A549 (cell line): ENCODE results near the gene HOGA1. TPM values are rescaled to one million over a fixed set of nuclear protein-coding genes. Genes with fewer than 3 reads are reported as not detected.

Experiments
- ATAC-seq, 2 experiments: fragments of 200-7000 bp in 1 of 2; fragments of >200 bp in 1 of 2; cut with Nextera tagmentation in 1 of 2; cut with Tn5 transposase in 1 of 2; 3 replicates each; pipeline versions ENCODE4 v1.8.0 to v1.9.1; 2018 to 2020; ENCODE audit warnings: mild to moderate bottlenecking in 1 of 2, moderate library complexity in 1 of 2
- CTCF ChIA-PET: fragments of 300-600 bp; sonication (Branson Sonifier 250); formaldehyde crosslinking; extraction: SDS; loops from one replicate; lab custom pipeline; 2021; ENCODE audit warnings: antibody characterized with exemption, inconsistent platforms; lab: Yijun Ruan, JAX
- POLR2A ChIA-PET: fragments of 350-600 bp; formaldehyde crosslinking; extraction: SDS; loops from one replicate; lab custom pipeline; 2021; ENCODE audit warnings: antibody characterized with exemption, inconsistent platforms; lab: Yijun Ruan, JAX
- DNase-seq, 2 experiments: peaks; one replicate each; pipeline versions ENCODE4 v3.0.0 to v3.0.0-alpha.2; 2011 to 2016; ENCODE audit warnings: low read depth in 1 of 2, low spot score in 1 of 2
- FAIRE-seq: peaks from 2 replicates; lab custom pipeline; 2011; peaks lifted over from hg19 to GRCh38; lab: Jason Lieb, UNC
- H3K27ac ChIP-seq, 2 experiments: fragments of >200 bp; sonication (Bioruptor Twin); formaldehyde crosslinking; 3 replicates each; pipeline ENCODE4 v1.5.1; 2016 to 2017
- H3K4me1 ChIP-seq: fragments of >200 bp; sonication (Bioruptor Twin); formaldehyde crosslinking; 3 replicates; pipeline ENCODE4 v1.6.1; 2016
- H3K4me2 ChIP-seq: fragments of >200 bp; sonication (Bioruptor Twin); formaldehyde crosslinking; 3 replicates; pipeline ENCODE4 v1.6.1; 2016
- H3K4me3 ChIP-seq: fragments of >200 bp; sonication (Bioruptor Twin); formaldehyde crosslinking; 3 replicates; pipeline ENCODE4 v1.5.1; 2016
- H3K9me3 ChIP-seq: fragments of >200 bp; sonication (Bioruptor Twin); formaldehyde crosslinking; 3 replicates; pipeline ENCODE4 v1.6.1; 2016
- BCL3 ChIP-seq: fragments of >200 bp; sonication (Bioruptor Twin); formaldehyde crosslinking; IDR thresholded peaks from 3 replicates; pipeline ENCODE4 v1.6.1; 2016
- CBX2 ChIP-seq: fragments of 200-600 bp; sonication (generic); IDR thresholded peaks from 2 replicates; pipeline ENCODE4 v1.6.1; 2016; ENCODE audit warnings: low read depth, mild to moderate bottlenecking, borderline replicate concordance
- CEBPB ChIP-seq, 2 experiments: fragments of >200 bp in 1 of 2; sonication (Bioruptor Twin) in 1 of 2; formaldehyde crosslinking in 1 of 2; IDR thresholded peaks; 2 replicates each; pipeline ENCODE4 v1.6.1; 2012 to 2016
- CHD2 ChIP-seq: fragments of 150-350 bp; IDR thresholded peaks from 2 replicates; pipeline ENCODE4 v1.6.1; 2014; ENCODE audit warnings: low read length; ENCODE audit not compliant: partially characterized antibody
- CHD4 ChIP-seq: fragments of 200-600 bp; sonication (generic); IDR thresholded peaks from 2 replicates; pipeline ENCODE4 v1.6.1; 2016; ENCODE audit warnings: antibody characterized with exemption, mild to moderate bottlenecking, borderline replicate concordance
- CTCF ChIP-seq: fragments of >200 bp; sonication (Bioruptor Twin); formaldehyde crosslinking; IDR thresholded peaks from 3 replicates; pipeline ENCODE4 v1.5.1; 2016
- EHF ChIP-seq: fragments of 250-450 bp; sonication (Bioruptor Pico); IDR thresholded peaks from 2 replicates; pipeline ENCODE4 v1.5.0; 2020; ENCODE audit warnings: mild to moderate bottlenecking
- EHMT2 ChIP-seq: fragments of 200-600 bp; sonication (generic); IDR thresholded peaks from 2 replicates; pipeline ENCODE4 v1.6.1; 2016; ENCODE audit warnings: antibody characterized with exemption, low read depth, mild to moderate bottlenecking, moderate library complexity
- ELK1 ChIP-seq: fragments of 150-350 bp; IDR thresholded peaks from 2 replicates; pipeline ENCODE4 v1.6.1; 2014; ENCODE audit warnings: low read depth, mild to moderate bottlenecking, low read length
- GATA3 ChIP-seq: IDR thresholded peaks from 2 replicates; pipeline ENCODE4 v1.6.1; 2012; ENCODE audit warnings: borderline replicate concordance
- HDAC2 ChIP-seq: fragments of 200-600 bp; sonication (generic); IDR thresholded peaks from 2 replicates; pipeline ENCODE4 v1.6.1; 2016
- HEYL ChIP-seq: fragments of 250-450 bp; sonication (Bioruptor Pico); IDR thresholded peaks from 2 replicates; pipeline ENCODE4 v1.8.0; 2021; ENCODE audit warnings: mild to moderate bottlenecking, moderate library complexity
- HMGXB4 ChIP-seq: fragments of 250-450 bp; sonication (Bioruptor Pico); IDR thresholded peaks from 2 replicates; pipeline ENCODE4 v1.5.0; 2021; ENCODE audit warnings: mild to moderate bottlenecking, moderate library complexity, borderline replicate concordance
- JUNB ChIP-seq: fragments of >200 bp; sonication (Bioruptor Twin); formaldehyde crosslinking; IDR thresholded peaks from 2 replicates; pipeline ENCODE4 v1.6.1; 2016
- MAZ ChIP-seq: fragments of 150-350 bp; IDR thresholded peaks from 2 replicates; pipeline ENCODE4 v1.6.1; 2014; ENCODE audit warnings: antibody characterized with exemption, low read depth, low read length, borderline replicate concordance
- MYC ChIP-seq: IDR thresholded peaks from 2 replicates; pipeline ENCODE4 v1.6.1; 2012; ENCODE audit warnings: mild to moderate bottlenecking, inconsistent platforms, low read length, improper control_type of control experiment, borderline replicate concordance
- NR3C1 ChIP-seq: fragments of >200 bp; sonication (Bioruptor Twin); formaldehyde crosslinking; IDR thresholded peaks from 3 replicates; pipeline ENCODE4 v1.6.1; 2017
- POLR2AphosphoS2 ChIP-seq: conservative IDR thresholded peaks from 2 replicates; pipeline ENCODE4 v1.6.1; 2012; ENCODE audit warnings: low read length, improper control_type of control experiment, inconsistent platforms
- RARB ChIP-seq: fragments of 250-450 bp; sonication (Bioruptor Pico); IDR thresholded peaks from 2 replicates; pipeline ENCODE4 v1.8.0; 2021; ENCODE audit warnings: mild to moderate bottlenecking, moderate library complexity
- RCOR1 ChIP-seq: fragments of 150-350 bp; IDR thresholded peaks from 2 replicates; pipeline ENCODE4 v1.6.1; 2014; ENCODE audit warnings: antibody characterized with exemption, low read length, low read depth
- RFX5 ChIP-seq: fragments of 450-650 bp; IDR thresholded peaks from 2 replicates; pipeline ENCODE4 v1.7.1; 2014; ENCODE audit warnings: antibody characterized with exemption, mild to moderate bottlenecking, moderate library complexity
- TP53 ChIP-seq: fragments of 250-450 bp; sonication (Bioruptor Pico); IDR thresholded peaks from 2 replicates; pipeline ENCODE4 v1.5.0; 2021; ENCODE audit warnings: mild to moderate bottlenecking, moderate library complexity
- ZFP36 ChIP-seq: fragments of 450-650 bp; IDR thresholded peaks from 2 replicates; pipeline ENCODE4 v1.6.1; 2014; ENCODE audit warnings: borderline replicate concordance; ENCODE audit not compliant: partially characterized antibody
- WGBS: methylation state at CpG from one replicate; pipeline ENCODE4 v1.1.6; 2017; ENCODE audit errors: missing lambda C conversion rate; 5-methylcytosine and 5-hydroxymethylcytosine counted together
- polyA plus RNA-seq, 4 experiments: library from polyadenylated mRNA; depleted of rRNA in 3 of 4; stranded (reverse); fragments of >200 nt; fragmentation: RNase III in 1 of 4; extraction: RNeasy Plus Mini Kit Qiagen cat#74134 plus additional on column Dnase treatment in 1 of 4; gene quantifications; 2 replicates in 3 of 4; 3 replicates in 1 of 4; pipeline ENCODE4 v1.2.3, GENCODE V29; 2011 to 2017

The HOGA1 gene
- polyA plus RNA-seq, 2 of the 4 experiments (the other 2 are of a cell fraction) = 2.0 to 3.1 TPM

GRCh38 chr10:97538839-97539238 is 45.4 kb upstream of the HOGA1 start:
- ChIA-PET CTCF (interaction anchor here (0.7 to 11.6 kb wide), 15 partner anchors 8 to 102 kb away, joined by 3 to 213 read pairs (median 5); partner anchors contain the start of gene ANKRD2), POLR2A (no interaction called here)
- Histone ChIP-seq H3K4me2 (peak overlapping the region; percentile 22), H3K4me1 (peaks cover 59% of the 10 kb centered on the region), H3K27ac (peak overlapping the region; percentile 43 to 92), H3K4me3 (no peak overlapping the region), H3K9me3 (no peaks in the 10 kb centered on the region)
- DNase-seq (no peak), FAIRE-seq (no peak), ATAC-seq (no peak)
- 93% methylated on average over 4 of the region's 4 CpGs for WGBS
- no peak for TF ChIP-seq CTCF
- no peak for TF ChIP-seq CBX2
- TF ChIP-seq RFX5 = no peak
- no peak for TF ChIP-seq MAZ
- TF ChIP-seq TP53 (CRISPR knock-in tag) = no peak
- no peak for TF ChIP-seq EHMT2
- no peak for TF ChIP-seq HMGXB4 (CRISPR knock-in tag)
- TF ChIP-seq MYC = no peak
- TF ChIP-seq RCOR1 = no peak
- no peak for TF ChIP-seq CEBPB (IDR thresholded peaks at IDR 0.05)
- no peak for TF ChIP-seq CHD2
- TF ChIP-seq EHF (CRISPR knock-in tag) = no peak
- no peak for TF ChIP-seq ZFP36
- TF ChIP-seq CHD4 = no peak
- no peak for TF ChIP-seq HEYL (CRISPR knock-in tag)
- no peak for TF ChIP-seq BCL3
- no peak for TF ChIP-seq JUNB
- no peak for TF ChIP-seq RARB
- no peak for TF ChIP-seq ELK1

GRCh38 chr10:97539523-97540200 is 44.5 kb upstream of the HOGA1 start:
- CTCF ChIA-PET = interaction anchor here (0.8 to 11.6 kb wide), 14 partner anchors 9 to 76 kb away, joined by 3 to 213 read pairs (median 5); partner anchors contain the start of gene ANKRD2
- Histone ChIP-seq H3K9me3 (no peaks in the 10 kb centered on the region), H3K27ac (peak overlapping the region; percentile 43 to 92), H3K4me1 (peaks cover 60% of the 10 kb centered on the region), H3K4me3 (no peak overlapping the region), H3K4me2 (peak overlapping the region; percentile 31)
- no peak for FAIRE-seq
- no peak for TF ChIP-seq NR3C1
- no peak for TF ChIP-seq CBX2
- TF ChIP-seq GATA3 = no peak
- TF ChIP-seq CEBPB (IDR thresholded peaks at IDR 0.05) = no peak; a peak in 1 of 4 replicates
- TF ChIP-seq HDAC2 = no peak
- TF ChIP-seq POLR2AphosphoS2 = no peak
- POLR2A ChIA-PET = no interaction called here
- peak in 1 of 2 experiments; percentile 22; a peak in 3 of 6 replicates for ATAC-seq
- 70% methylated on average over 6 of the region's 6 CpGs for WGBS
- no peak for DNase-seq
